HG03469 (cell line): ENCODE data around the gene SAMD10.
A peak's percentile ranks its signal among the peaks of the same experiment; 100 is the strongest.

Source experiments
- ATAC-seq: cut with Tn5 transposase; IDR thresholded peaks from one replicate; pipeline ENCODE4 v1.9.1; 2021; ENCODE audit warnings: mild to moderate bottlenecking, moderate library complexity, moderate number of reproducible peaks; ENCODE audit not compliant: unreplicated experiment

The SAMD10 gene

DNA sequence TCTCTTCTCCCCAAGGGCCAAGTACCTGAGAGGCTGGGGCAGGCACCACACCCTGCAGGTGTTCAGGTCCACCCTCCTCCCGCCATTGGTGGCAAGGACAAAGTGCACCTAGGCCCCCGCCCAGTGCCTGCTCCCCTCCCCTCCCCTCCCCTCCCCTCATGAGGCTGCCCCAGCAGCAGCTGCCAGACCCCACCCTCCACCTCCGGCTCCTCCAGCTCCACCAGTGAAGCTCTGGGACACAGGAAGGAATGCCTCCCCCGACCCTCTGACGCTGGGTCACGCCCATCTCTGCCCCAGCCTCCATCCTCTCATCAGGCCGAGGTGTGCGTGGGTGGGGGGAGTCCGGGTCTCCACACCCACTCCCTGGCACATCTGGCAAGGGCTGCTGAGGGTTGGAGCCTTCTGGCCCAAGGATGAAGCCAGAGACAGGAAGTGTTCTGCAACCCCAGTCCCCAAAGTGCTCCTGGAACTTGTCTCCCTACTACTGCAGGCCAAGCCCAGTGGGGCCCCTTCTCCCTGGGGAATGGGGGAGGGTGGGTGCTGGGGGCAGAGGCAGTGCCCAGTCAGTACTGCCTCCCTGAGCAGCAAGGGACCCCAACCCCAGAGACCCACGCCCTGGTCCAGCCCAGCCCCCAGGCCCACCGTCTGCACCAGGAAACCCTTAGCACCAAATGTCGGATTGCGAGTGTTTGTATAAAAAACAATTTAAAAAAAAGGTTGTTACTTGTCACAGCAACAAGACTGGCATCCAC, 21.6 kb downstream of the SAMD10 start:
- ATAC-seq = no peak

DNA sequence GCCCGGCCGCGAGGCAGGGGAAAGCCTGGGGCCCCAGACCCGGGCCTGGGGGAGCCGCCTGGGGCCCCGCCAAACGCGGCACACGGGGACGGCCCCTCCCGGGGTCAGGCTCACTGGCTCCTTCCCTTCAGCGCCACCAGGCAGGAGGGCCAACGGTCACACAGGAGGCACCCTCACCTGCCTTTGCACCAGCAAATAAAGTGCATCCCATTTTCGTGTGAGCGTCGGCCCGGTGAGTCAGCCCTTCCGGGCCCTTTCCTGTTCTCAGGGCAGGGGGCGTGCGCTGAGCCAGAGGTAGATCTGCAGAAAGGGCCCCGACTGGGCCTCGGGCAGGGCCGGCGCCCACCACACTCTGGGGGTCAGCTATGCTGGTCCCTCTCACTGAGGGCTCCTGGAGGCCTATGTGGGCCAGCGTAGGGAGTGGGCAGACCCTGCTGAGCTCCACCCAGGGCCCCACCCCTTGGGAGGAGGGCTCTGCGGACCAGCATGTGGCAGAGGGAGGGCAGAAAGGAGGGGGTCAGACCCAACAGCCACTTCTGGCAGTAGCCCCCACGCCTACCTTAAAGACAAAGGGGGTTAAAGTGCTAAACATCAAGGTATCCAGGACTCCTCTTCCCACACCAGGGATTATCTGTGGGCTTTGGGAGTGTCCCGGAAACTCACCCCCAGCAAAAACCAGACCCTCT, 22.3 kb downstream of the SAMD10 start:
- peak; percentile 10 for ATAC-seq

DNA sequence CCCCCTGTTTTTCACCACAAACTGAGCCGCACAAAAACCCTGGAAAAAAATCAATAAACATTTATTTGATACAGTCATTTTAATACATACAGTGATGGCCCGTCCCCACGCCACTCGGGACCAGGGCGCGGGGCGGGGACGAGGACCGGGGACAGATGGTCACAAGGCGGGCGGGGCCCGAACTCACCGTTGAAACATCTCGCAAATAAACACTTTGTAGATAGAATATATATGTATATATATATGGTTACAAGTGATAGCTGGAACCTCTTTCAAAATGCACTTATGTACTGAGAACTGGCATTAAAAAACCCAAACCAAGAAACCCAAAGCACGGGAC, 22.8 kb downstream of the SAMD10 start:
- peak; percentile 1 for ATAC-seq

DNA sequence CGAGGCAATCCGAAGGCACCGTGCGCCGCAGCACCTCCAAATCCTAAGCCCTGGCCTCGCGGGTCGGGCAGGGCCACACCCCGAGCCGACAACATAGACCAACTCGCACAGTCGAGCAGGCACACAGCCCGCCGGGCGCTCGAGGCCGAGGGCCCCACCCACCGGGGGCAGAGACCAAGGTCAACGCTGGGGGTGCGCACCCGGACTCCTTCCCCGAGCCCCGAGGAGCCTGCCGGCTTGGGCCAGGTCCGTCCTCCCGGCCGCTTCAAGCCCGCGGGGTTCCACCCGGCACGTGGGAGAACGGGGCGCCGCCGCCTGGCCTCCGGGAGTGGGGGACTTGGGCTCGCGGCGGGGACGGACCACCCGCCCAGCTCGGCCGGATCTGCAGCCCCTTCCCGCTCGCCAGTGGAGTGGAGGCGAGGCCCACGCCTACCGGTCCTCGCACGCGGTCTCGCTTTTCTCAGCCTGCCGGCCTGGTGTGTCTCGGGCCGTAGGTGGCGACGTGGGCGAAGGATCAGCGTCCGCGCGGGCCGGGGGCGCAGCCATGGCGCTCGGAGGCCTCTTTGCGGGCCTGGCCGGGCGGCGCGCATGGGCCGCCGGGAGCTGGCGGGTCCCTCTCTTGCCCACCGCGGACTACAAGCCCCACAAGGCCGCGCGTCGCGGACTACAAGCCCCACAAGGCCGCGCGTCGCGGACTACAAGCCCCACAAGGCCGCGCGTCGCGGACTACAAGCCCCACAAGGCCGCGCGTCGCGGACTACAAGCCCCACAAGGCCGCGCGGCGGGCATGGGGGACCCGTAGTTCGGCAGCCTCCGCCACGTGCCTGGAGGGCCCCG, 23.4 kb downstream of the SAMD10 start, which contains the start of gene UCKL1:
Gene UCKL1, minus strand, starts transcription at position 590 of the 837 bp plus-strand sequence. Its CDS starts 44 bp downstream, at position 546.
- ATAC-seq = peak; percentile 53

DNA sequence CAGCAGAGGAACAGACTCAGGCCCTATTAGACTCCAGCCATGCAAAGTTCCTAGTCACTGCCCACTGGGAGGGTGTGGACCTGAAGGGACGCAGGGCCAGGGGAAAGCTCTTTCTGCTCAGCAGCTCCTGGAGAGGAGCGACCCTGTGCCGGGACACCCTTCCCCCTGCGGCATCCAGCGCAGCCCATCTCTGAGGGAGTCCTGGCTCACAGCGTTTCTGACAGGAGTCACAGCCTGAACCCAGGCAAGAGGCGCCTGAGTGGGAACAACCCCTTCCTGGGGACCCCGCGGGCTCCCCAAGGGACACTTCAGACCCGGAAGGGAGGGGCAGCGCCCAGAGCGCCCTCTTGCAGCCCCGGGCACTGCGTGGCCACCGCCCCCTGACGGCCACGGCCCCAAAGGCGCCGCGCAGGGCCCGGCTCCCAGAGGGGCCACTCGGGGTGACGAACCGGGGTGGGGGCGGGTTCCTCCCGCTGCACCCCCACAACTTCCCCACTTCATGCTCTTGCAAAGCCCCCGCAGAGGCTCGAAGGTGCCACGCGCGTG, 24.1 kb downstream of the SAMD10 start:
- no peak for ATAC-seq

DNA sequence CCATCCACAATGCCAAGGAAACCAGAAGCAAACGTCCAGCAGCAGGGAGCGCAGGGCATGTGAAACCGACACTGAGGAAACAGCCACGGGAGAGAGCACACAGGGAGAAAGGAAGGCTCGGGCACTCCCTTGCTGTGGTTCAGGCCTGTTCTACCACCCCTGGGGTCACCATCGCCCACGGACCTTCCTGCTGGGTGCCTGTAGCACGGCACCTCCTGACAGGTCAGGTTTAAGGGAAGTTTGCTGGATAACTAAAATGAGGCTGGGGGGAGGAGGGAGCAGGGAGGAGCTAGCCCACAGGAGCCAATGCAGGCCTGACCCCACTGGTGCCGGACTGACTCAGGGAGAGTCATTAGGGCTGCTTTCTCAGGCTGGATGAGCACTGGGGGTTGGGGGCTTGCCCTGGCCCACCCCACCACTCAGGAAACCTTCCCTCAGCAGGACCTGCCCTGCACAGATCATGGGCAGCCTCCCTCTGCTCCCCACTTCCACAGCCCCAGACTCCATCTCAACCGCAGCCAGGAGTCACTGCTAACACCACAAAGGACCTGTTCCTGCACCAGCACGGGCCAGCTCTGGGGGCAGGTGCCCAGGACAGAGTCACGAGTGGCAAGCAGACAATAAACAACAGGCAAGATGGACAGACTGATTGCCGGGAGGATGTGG, 25.5 kb downstream of the SAMD10 start:
- ATAC-seq = no peak

DNA sequence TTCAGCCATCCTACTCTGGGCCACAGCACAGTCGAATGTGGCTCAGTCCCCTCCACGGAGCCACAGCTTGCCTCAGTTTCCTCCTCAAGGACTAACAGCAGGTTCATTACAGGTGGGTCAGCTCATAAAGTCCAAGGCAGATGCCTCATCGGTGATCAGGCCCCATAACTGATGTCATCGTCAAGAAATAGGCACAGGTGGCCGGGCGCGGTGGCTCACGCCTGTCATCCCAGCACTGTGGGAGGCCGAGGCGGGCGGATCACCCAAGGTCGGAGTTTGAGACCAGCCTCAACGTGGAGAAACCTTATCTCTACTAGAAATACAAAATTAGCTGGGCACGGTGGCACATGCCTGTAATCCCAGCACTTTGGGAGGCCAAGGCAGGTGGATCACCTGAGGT, 26.7 kb downstream of the SAMD10 start:
- no peak for ATAC-seq

DNA sequence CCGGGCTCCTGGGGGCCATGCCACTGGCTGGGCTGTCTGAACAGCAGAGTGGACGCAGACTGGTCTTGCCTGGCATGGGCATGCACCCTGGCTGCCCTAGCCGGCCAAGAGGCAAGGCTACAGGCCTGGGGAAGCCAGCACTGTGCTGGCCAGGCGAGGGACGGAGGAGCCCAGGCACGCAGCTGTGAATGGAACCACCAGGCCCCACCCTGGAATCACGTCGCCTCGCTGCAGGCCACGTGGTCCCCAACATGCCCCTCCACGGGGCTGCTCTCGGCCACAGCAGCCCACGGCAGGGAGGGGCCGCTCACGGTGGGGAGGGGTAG, 27.3 kb downstream of the SAMD10 start:
- ATAC-seq = no peak

DNA sequence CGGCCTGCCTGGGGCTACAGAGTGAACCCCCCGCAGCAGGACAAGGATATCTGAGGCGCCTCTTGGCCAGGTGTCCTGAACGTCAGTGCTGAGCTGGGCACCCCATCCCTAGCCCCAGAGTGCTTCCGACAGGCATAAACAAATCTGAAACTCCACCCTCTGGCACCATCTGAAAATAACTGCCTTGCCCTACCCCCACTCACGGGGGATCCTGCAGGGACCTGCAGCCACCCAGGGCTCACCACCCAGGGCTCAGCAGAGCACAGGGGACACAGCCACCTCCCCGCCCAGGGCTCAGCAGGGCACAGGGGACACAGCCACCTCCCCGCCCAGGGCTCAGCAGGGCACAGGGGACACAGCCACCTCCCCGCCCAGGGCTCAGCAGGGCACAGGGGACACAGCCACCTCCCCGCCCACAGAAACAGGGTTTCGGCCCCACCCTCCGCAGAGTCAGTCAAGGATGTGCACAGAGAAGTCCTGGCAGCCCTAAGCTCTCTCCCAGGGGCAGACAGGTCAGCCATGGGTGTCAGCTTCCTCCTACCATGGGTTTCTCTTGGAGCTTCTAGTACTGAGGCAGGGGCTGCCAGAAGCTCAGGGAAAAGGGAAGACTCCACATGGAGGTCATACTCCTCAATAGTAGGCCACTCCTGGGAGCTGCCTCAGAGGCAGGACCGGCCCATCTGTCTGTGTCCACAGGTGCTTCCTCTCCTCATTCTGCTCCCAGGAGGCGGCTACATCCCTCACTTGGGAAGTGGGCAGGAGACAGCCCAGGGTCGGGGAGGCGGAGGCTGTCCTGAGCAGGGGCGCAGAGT, 27.8 kb downstream of the SAMD10 start:
- ATAC-seq = no peak

DNA sequence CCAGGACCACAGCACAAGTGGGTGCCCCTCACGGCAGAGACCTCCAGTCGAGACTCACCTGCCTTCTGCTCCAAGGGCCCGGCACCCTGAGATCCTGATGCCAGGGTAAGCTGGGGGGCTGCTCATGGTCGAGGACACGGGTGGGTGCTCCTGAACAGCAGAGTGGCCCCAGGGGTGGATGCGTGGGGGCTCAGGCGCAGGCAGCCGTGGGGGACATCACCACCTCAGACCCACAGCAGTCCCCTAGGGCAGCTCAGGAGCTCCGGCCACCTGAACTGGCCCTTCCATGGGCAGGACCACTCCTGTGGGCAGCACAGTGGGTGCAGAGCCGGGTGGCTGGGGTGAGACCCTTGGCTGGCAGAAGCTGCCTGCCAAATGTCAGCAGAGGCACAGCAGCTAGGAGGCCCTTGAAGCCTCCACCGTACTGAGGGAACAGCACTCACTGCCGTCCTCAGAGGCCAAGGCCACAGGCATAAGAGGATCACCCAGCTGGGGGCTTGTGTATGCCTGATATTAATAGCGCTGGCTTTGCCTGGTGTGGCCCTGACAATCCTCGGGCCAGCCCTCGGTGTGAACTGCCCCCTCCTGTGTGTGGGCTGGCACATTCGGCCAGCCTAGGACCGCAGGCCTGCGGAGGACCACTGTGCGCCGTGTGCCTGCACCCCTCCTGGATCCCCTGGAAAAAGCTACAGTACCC, 28.6 kb downstream of the SAMD10 start:
- ATAC-seq = no peak

DNA sequence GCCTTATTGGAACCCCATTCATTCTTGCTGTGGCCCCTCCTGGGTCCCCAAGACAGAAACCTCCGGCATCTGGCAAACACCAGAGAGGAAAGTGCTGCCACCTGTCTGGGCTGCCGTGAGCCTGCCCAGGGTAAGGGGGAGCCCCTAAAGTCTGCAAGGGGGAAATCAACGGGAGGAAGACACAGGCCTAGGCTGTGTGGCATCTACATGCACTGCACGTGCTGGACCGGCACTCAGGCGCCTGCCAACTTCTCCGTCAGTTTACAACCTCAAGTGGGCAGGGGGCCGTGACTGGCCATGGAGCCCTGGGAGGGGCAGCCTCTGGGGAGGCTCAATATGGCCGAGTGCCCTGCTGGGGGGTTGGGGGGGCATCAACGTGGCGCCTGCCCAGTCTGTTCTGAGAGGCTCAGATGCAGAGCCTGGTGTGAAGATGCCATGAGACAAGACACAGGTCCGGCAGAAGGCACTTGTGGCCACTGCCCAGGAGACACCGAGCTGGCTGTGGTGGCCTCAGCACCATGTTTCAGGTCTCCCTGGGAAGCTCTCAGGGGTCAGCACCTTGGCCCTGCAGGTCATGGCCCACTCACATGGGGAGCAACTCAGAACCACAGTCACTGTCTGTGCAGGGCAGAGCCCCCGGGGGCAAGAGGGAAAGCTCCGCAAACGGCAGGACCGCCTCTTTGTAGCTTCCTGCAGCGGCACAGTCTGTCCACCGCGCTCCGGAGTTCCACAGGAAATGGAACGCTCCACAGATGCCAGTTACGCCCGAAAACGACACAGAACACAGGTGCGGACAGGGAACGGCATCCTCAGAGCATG, 31.6 kb downstream of the SAMD10 start:
- no peak for ATAC-seq

DNA sequence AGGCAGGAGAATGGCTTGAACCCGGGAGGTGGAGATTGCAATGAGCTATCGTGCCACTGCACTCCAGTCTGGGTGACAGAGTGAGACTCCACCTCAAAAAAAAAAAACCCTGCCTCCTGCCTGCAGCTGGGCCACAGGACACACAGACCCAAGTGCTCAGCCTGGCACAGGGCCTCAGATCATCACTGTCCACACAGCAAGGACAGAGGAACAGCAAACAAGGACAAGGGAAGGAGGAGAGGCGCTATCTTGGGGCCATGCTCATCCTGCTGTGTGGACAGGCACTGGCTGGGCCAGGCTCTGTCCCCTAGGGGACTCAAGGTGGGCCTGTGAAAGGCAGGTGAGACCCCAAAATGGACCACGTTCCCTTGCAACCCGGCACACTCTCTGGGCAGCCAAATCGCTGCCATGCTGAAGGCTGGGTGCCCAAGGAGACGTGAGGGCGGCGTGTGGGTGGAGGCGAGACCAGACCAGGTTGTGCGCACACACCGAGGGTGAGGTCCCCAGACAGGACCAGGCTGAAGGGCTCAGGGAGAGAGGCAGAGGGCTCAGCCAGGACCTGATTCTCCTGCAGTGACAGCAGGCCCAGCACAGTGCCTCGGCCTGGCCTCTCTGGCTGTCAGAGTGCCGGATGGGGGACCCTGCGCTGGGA, 32.3 kb downstream of the SAMD10 start:
- no peak for ATAC-seq

DNA sequence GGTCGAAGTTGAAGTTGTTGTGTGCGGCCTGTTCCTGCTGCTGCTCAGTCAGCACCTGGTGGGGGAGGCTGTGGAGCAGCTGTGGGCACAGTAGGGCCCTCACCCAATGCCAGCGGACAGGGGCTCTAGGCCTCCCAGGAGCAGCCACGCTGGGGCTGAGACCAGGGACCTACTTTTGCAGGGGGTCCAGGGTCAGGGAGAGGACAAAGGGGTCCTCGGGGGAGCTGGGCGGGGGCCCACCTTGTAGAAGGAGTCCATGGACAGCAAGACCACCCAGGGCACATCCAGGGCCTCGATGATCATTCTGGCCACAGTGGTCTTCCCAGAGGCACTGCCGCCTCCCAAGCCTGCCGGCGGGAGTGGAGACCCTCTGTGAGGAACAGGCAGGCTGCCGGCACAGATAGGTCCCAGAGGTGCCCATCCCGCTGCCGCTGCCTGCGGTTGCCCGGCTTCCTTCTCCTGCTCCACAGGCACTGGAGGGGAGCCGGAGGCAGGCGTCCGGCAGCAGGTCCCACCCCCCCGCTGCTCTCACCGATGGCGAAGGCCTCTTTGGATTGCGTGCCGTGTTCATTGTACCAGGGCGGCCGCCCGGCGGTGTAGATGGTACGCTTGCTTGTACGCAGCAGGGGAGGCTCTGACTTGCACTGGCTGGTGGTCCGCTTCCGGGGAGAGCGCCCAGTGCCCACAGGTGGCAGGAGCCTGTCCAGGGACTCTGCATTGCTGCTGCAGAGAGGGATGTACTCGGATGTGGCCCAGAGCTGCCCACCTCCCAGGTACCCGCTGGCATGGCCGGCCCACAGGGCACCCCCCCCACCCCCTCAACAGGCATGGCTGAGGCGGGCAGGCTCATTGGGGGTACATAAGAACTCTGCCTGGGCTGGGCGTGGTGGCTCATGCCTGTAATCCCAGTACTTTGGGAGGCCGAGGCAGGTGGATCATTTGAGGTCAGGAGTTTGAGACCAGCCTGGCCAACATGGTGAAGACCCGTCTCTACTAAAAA, 33.2 kb downstream of the SAMD10 start:
- no peak for ATAC-seq

DNA sequence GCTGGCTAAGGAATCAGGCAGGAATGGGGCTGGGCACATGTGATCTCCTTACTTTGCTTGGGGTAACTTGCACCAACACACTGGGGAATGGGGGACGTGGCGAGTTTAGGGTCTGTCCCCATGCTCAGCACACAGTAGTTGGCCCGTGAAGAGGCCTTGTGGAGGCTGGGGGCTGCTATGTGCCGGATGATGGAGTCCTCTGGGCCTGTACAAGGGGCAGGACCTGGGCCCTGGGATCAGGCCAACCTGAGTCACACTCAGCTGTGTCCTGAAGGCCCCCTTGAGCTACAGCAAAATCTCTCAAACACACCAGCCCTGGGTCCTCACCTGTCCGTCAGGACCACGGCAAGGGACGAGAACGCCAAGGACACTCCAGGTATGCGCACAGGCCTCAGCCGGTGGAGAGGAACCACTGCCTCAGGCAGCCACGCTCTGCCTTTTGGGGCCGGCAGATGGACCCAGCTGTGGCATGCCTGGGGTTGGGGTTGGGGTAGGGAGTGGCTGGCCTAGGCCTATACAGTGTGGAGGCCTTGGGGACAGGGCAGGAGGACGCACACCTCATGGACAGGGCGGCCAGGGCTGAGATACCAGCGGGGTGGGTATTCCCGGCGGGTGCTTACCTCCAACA, 34.3 kb downstream of the SAMD10 start:
- no peak for ATAC-seq

DNA sequence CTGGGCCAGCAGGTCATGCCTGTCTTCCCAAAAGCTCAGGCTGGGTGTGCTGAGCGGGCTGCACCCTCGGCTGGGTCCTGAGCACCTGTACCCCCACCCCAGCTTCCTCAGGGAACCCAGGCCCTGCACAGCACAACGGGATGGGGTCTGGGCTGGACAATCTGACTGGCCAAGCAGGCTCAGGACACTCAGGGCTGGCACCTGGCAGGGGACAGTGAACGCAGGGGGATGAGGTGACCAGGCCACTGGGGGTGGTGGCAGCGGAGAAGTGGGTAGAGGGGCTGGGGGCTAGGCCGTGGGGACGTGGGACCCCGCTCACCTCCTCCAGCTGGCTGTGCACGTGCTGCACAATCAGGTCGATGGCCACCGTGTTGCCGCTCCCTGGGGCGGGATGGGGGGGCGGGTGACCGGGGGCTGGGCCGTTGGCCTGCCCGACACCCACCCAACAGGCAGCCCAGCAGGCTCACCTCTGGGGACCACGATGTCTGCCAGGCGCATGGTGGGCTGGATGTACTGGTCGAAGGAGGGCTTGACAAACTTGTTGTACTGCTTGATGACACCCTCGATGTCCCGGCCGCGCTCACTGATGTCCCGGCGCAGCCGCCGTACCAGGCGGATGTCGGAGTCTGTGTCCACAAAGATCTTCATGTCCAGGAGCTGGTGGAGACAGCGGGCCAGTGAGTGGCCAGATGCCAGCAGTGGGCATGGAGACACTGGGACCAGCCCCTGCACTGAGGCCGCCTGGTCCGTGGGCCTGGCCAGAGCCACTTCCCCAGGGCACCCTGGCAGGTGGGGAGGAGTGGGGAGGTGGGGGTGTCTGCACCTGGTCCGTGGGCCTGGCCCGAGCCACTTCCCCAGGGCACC, 35.1 kb downstream of the SAMD10 start:
- ATAC-seq = no peak

DNA sequence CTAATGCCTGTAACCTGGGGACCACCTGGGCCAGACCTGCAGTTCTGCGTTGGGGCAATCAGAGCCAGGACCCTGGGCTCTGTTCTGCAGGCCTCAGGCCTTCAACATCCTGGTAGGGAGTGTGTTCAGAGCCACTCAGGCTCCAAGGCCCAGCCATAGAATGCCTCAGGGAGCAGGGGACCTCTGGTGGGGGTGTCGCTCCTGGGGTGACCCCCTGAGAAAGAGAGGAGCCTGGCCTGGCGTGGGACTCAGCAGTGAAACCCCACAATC, 35.7 kb downstream of the SAMD10 start:
- no peak for ATAC-seq
